IMR-90 (cell line): ENCODE data around the gene OGFOD2. TPM values are rescaled to one million over a fixed set of nuclear protein-coding genes. Genes with fewer than 3 reads are reported as not detected.

Experiments
- ATAC-seq: fragments of 200-7000 bp; cut with Tn5 transposase; 2 replicates; pipeline ENCODE4 v1.9.1; 2020; ENCODE audit warnings: low read depth, mild to moderate bottlenecking, moderate library complexity
- Bru-seq: library from RNA; stranded (reverse); fragments of 400-500 nt; gene quantifications from one replicate; lab custom pipeline; 2021; lab: Mats Ljungman, UMichigan
- BruChase-seq, 2 experiments: library from RNA; stranded (reverse); fragments of 400-500 nt; gene quantifications; one replicate each; lab custom pipeline; 2021; lab: Mats Ljungman, UMichigan
- BruUV-seq: library from RNA; stranded (reverse); fragments of 400-500 nt; replicated peaks from 2 replicates; lab custom pipeline; 2021; lab: Mats Ljungman, UMichigan
- CTCF ChIA-PET: fragments of 300-600 bp; formaldehyde crosslinking; extraction: SDS; loops from one replicate; lab custom pipeline; 2021; ENCODE audit warnings: antibody characterized with exemption; lab: Yijun Ruan, JAX
- POLR2A ChIA-PET: fragments of 300-600 bp; sonication (Branson Sonifier 250); formaldehyde crosslinking; loops from one replicate; lab custom pipeline; 2022; ENCODE audit warnings: antibody characterized with exemption; ENCODE audit not compliant: unreplicated experiment; lab: Charles Lee
- DNase-seq: peaks from one replicate; pipeline ENCODE4 v3.0.0; 2013
- H2AFZ ChIP-seq: replicated peaks from 2 replicates; pipeline ENCODE3; 2013; ENCODE audit warnings: low read length, mild to moderate bottlenecking; ENCODE audit not compliant: poor library complexity
- H2AK5ac ChIP-seq: 2 replicates; pipeline ENCODE4 v1.6.1; 2013; ENCODE audit warnings: low read depth, low read length, inconsistent platforms
- H2AK9ac ChIP-seq: replicated peaks from 2 replicates; pipeline ENCODE3; 2013; ENCODE audit warnings: mild to moderate bottlenecking, low read depth, low read length, moderate library complexity; ENCODE audit not compliant: poor library complexity
- H2BK120ac ChIP-seq: 2 replicates; pipeline ENCODE4 v1.6.1; 2013; ENCODE audit warnings: low read depth, low read length, inconsistent platforms
- H2BK15ac ChIP-seq: 3 replicates; pipeline ENCODE4 v1.6.1; 2013; ENCODE audit warnings: low read depth, low read length, inconsistent platforms
- H2BK20ac ChIP-seq: 2 replicates; pipeline ENCODE4 v1.6.1; 2013; ENCODE audit warnings: low read depth, mild to moderate bottlenecking, inconsistent platforms, low read length, moderate library complexity
- H2BK5ac ChIP-seq: 2 replicates; pipeline ENCODE4 v1.6.1; 2013; ENCODE audit warnings: mild to moderate bottlenecking, low read depth, low read length, inconsistent platforms; ENCODE audit not compliant: poor library complexity, severe bottlenecking
- H3K14ac ChIP-seq: replicated peaks from 2 replicates; pipeline ENCODE4 v1.6.1; 2013; ENCODE audit warnings: low read depth, low read length, inconsistent platforms
- H3K18ac ChIP-seq: 2 replicates; pipeline ENCODE4 v1.6.1; 2013; ENCODE audit warnings: low read depth, low read length, control low read depth
- H3K23ac ChIP-seq: 2 replicates; pipeline ENCODE4 v1.6.1; 2013; ENCODE audit warnings: low read depth, low read length, inconsistent platforms
- H3K27ac ChIP-seq: 2 replicates; pipeline ENCODE4 v1.5.1; 2013; ENCODE audit warnings: mild to moderate bottlenecking, control low read depth, low read length; ENCODE audit not compliant: insufficient read depth
- H3K27me3 ChIP-seq: 2 replicates; pipeline ENCODE4 v1.6.1; 2013; ENCODE audit warnings: low read length; ENCODE audit not compliant: control insufficient read depth, insufficient read depth
- H3K36me3 ChIP-seq: 2 replicates; pipeline ENCODE4 v1.6.1; 2013; ENCODE audit warnings: low read length, mixed read lengths; ENCODE audit not compliant: control insufficient read depth, insufficient read depth
- H3K4ac ChIP-seq: 2 replicates; pipeline ENCODE4 v1.6.1; 2013; ENCODE audit warnings: low read depth, low read length, inconsistent platforms
- H3K4me1 ChIP-seq: 2 replicates; pipeline ENCODE4 v1.6.1; 2013; ENCODE audit warnings: low read length, mixed read lengths; ENCODE audit not compliant: control insufficient read depth, insufficient read depth
- H3K4me2 ChIP-seq: 2 replicates; pipeline ENCODE4 v1.6.1; 2013; ENCODE audit warnings: low read depth, mild to moderate bottlenecking, control low read depth, low read length, moderate library complexity
- H3K4me3 ChIP-seq: 2 replicates; pipeline ENCODE4 v1.5.1; 2013; ENCODE audit warnings: low read depth, mild to moderate bottlenecking, control low read depth, low read length, moderate library complexity; ENCODE audit not compliant: insufficient read depth
- H3K56ac ChIP-seq: 2 replicates; pipeline ENCODE4 v1.6.1; 2013; ENCODE audit warnings: low read length, inconsistent platforms; ENCODE audit not compliant: insufficient read depth; ENCODE audit errors: extremely low read depth
- H3K79me1 ChIP-seq, 2 experiments: 2 replicates each; pipeline ENCODE4 v1.6.1; 2013; ENCODE audit warnings: low read length in 2 of 2, inconsistent platforms in 1 of 2, low read depth in 1 of 2
- H3K9ac ChIP-seq: 2 replicates; pipeline ENCODE4 v1.6.1; 2013; ENCODE audit warnings: low read depth, low read length, control low read depth
- H3K9me1 ChIP-seq: 2 replicates; pipeline ENCODE4 v1.6.1; 2013; ENCODE audit warnings: low read length, inconsistent platforms; ENCODE audit not compliant: insufficient read depth
- H3K9me3 ChIP-seq: 2 replicates; pipeline ENCODE4 v1.6.1; 2013; ENCODE audit warnings: low read length; ENCODE audit not compliant: control insufficient read depth, insufficient read depth
- H4K20me1 ChIP-seq: 2 replicates; pipeline ENCODE4 v1.6.1; 2013; ENCODE audit warnings: low read length, inconsistent platforms; ENCODE audit not compliant: insufficient read depth
- H4K5ac ChIP-seq: 2 replicates; pipeline ENCODE4 v1.6.1; 2013; ENCODE audit warnings: mild to moderate bottlenecking, low read depth, low read length, control low read depth
- H4K8ac ChIP-seq, 2 experiments: 2 replicates each; pipeline ENCODE4 v1.6.1; 2013; ENCODE audit warnings: low read depth in 2 of 2, low read length in 2 of 2, control low read depth in 1 of 2, inconsistent platforms in 1 of 2
- H4K91ac ChIP-seq: 2 replicates; pipeline ENCODE4 v1.6.1; 2013; ENCODE audit warnings: low read depth, low read length, inconsistent platforms; ENCODE audit not compliant: insufficient read depth
- BHLHE40 ChIP-seq: fragments of 150-350 bp; IDR thresholded peaks from 2 replicates; pipeline ENCODE4 v1.6.1; 2016; ENCODE audit warnings: mild to moderate bottlenecking, low read depth, low read length
- CEBPB ChIP-seq: IDR thresholded peaks from 2 replicates; pipeline ENCODE4 v1.6.1; 2012; ENCODE audit warnings: low read depth, low read length, improper control_type of control experiment
- CTCF ChIP-seq: conservative IDR thresholded peaks from 2 replicates; pipeline ENCODE4 v1.5.1; 2012; ENCODE audit warnings: mild to moderate bottlenecking, low read depth, low read length, improper control_type of control experiment
- FOS ChIP-seq: fragments of 150-350 bp; IDR thresholded peaks from 2 replicates; pipeline ENCODE4 v1.6.1; 2016; ENCODE audit warnings: low read depth, low read length
- MAFK ChIP-seq: IDR thresholded peaks from 2 replicates; pipeline ENCODE4 v1.6.1; 2012; ENCODE audit warnings: low read depth, low read length, improper control_type of control experiment
- MAZ ChIP-seq: IDR thresholded peaks from 2 replicates; pipeline ENCODE4 v1.6.1; 2012; ENCODE audit warnings: low read depth, mild to moderate bottlenecking, low read length, improper control_type of control experiment, moderate library complexity, borderline replicate concordance
- MXI1 ChIP-seq: IDR thresholded peaks from 2 replicates; pipeline ENCODE4 v1.6.1; 2012; ENCODE audit warnings: low read depth, mild to moderate bottlenecking, low read length, moderate library complexity, borderline replicate concordance
- NFE2L2 ChIP-seq: fragments of 150-350 bp; IDR thresholded peaks from 2 replicates; pipeline ENCODE4 v1.6.1; 2016; ENCODE audit warnings: low read depth, mild to moderate bottlenecking, low read length
- RCOR1 ChIP-seq: IDR thresholded peaks from 2 replicates; pipeline ENCODE4 v1.6.1; 2012; ENCODE audit warnings: mild to moderate bottlenecking, low read length, improper control_type of control experiment; ENCODE audit not compliant: insufficient replicate concordance
- SMC3 ChIP-seq: fragments of 150-350 bp; IDR thresholded peaks from 2 replicates; pipeline ENCODE4 v1.6.1; 2016; ENCODE audit warnings: low read depth, mild to moderate bottlenecking, antibody characterized with exemption, low read length, moderate library complexity
- USF2 ChIP-seq: fragments of 150-350 bp; IDR thresholded peaks from 2 replicates; pipeline ENCODE4 v1.6.1; 2017; ENCODE audit warnings: mild to moderate bottlenecking, antibody characterized with exemption, low read length, low read depth
- WGBS, 2 experiments: methylation state at CpG; one replicate each; pipeline versions ENCODE4 v1.1.5 to v1.1.7; 2013; ENCODE audit warnings: missing lambda C conversion rate in 2 of 2; ENCODE audit not compliant: insufficient read length in 1 of 2; ENCODE audit errors: extremely low coverage in 2 of 2; 5-methylcytosine and 5-hydroxymethylcytosine counted together
- dilution Hi-C: fragments of 300-500 bp; cut with HindIII; formaldehyde crosslinking; loops from one replicate; pipeline ENCODE4 v1.14.3; 2018; ENCODE audit warnings: low sequenced_read_pairs; ENCODE audit not compliant: unreplicated experiment
- in situ Hi-C: fragments of 300-500 bp; cut with MboI; formaldehyde crosslinking; loops from 3 replicates; pipeline ENCODE4 v1.14.3; 2019; ENCODE audit warnings: low sequenced_read_pairs, inconsistent platforms, mixed read lengths
- intact Hi-C: fragments of 100-400 bp; cut with micrococcal nuclease; formaldehyde crosslinking; loops from 2 replicates; pipeline ENCODE4 v1.10.0; 2022
- long read RNA-seq: library from polyadenylated mRNA; unstranded; transcript quantifications from one replicate; pipeline ENCODE4 v2.0.0, GENCODE V29; 2021; ENCODE audit not compliant: unreplicated experiment
- polyA plus RNA-seq, 3 experiments: library from polyadenylated mRNA; depleted of rRNA; stranded (reverse); fragments of >200 nt; gene quantifications; 2 replicates each; pipeline ENCODE4 v1.2.3, GENCODE V29; 2012; ENCODE audit warnings: low replicate concordance in 1 of 3
- total RNA-seq: library from RNA; depleted of rRNA; stranded (reverse); fragments of >200 nt; gene quantifications from 2 replicates; pipeline ENCODE4 v1.2.3, GENCODE V29; 2012; rRNA removed

OGFOD2 gene
- total RNA-seq (4.3 and 4.7 TPM in 2 replicates), polyA plus RNA-seq (2012; rRNA removed) (18.2 and 19.0 TPM in 2 replicates), Bru-seq, nascent RNA (percentile 44 among the genes with signal in this experiment), BruChase-seq, experiment 1, labeled RNA remaining after a 6-hour chase (percentile 46 among the genes with signal in this experiment), BruChase-seq, experiment 2, labeled RNA remaining after a 2-hour chase (percentile 54 among the genes with signal in this experiment)
- 7.7 and 16.7 TPM in 2 replicates for polyA plus RNA-seq (2012; cell fraction: cytosol; rRNA removed)
- polyA plus RNA-seq (2012; cell fraction: nucleus; rRNA removed; ENCODE audit: low replicate concordance): 31.5 and 87.3 TPM in 2 replicates
- long read RNA-seq, transcript OGFOD2-201 (7 exons, 1,780 nt): major isoform, 7 of 29 reads
- long read RNA-seq, partial matches to known transcripts: 10 of 29 reads
- long read RNA-seq, other reads (novel, unspliced or antisense): 11 of 29 reads

DNA sequence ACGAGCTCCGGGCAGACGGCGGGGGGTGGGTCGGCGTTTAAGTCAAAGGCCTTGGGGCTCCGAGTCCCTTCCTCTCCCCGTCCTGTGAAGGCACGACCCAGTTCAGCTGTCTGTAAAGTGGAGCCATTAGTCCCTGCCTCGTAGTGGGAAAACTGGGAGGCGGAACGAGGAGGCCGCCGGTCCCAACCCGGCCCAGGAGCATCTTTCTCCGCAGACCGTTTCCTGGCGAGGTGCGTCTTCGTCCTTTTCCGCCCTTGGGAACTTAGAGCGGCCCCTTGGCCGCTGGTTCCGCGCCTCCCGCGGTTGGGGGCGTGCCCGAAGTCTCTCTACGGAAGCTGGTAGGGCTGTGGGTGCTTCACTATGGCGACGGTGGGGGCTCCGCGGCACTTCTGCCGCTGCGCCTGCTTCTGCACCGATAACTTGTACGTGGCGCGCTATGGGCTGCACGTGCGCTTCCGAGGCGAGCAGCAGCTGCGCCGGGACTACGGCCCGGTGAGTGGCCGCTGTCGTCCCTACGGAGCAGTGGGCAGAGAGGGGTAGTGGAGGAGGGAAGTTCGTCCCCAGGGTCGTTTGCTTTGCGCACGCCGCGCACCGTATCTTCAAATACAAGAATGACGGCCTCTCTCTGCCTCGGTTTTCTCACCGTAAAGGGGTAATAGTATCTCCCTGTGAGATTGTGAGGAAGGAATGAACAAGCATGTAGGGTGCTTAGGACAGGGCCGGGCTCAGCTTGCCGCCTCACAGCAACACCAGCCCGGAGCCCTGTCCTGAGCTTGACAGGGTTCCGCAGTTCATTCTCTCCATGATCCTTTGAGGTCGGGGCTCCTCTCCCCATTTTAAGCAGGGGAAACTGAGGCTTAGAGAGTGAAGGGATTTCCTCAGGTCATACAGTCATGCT, at the start of gene OGFOD2:
Gene OGFOD2 (plus strand): TSS at position 353 of the 898 bp plus-strand sequence. CDS start 8 bp downstream, at position 361.
- Histone ChIP-seq H3K9ac (peak within 1 kb of the TSS; percentile 95), H3K9me1 (peaks cover 9% of the 10 kb centered on the region; the same call in 1 of the 2 replicates), H2BK5ac (peak within 1 kb of the TSS; percentile 84), H2AK5ac (peak within 1 kb of the TSS; percentile 86), H3K4me1 (peaks cover 12% of the 10 kb centered on the region; the same call in 1 of the 2 replicates), H2BK120ac (peak within 1 kb of the TSS; percentile 88), H2BK15ac (peak within 1 kb of the TSS; percentile 52; the same call in 1 of the 3 replicates), H3K4me3 (peak within 1 kb of the TSS; percentile 92), H2AFZ (peak within 1 kb of the TSS; percentile 98), H3K27me3 (no peaks in the 10 kb centered on the region), H4K5ac (peak within 1 kb of the TSS; percentile 79), H3K36me3 (peaks cover 4% of the 10 kb centered on the region; the same call in 1 of the 2 replicates), H3K9me3 (no peaks in the 10 kb centered on the region), H2BK20ac (peak within 1 kb of the TSS; percentile 57; the same call in 1 of the 2 replicates), H2AK9ac (peak within 1 kb of the TSS; percentile 92), H3K4ac (peak within 1 kb of the TSS; percentile 95), H3K79me1 (peaks cover 19 to 53% of the 10 kb centered on the region in 2 experiments), H3K27ac (peak within 1 kb of the TSS; percentile 95), H3K56ac (peak within 1 kb of the TSS; percentile 88), H4K91ac (peak within 1 kb of the TSS; percentile 96), H3K4me2 (peak within 1 kb of the TSS; percentile 93), H3K23ac (peak within 1 kb of the TSS; percentile 96), H3K18ac (peak within 1 kb of the TSS; percentile 51), H4K20me1 (no peaks in the 10 kb centered on the region), H3K14ac (peak within 1 kb of the TSS; percentile 96), H4K8ac (peak within 1 kb of the TSS; percentile 75 to 97)
- ChIA-PET CTCF (interaction anchor here (1.3 kb wide), 1 partner anchor 263 kb away, joined by 3 read pairs; no protein-coding TSS in a partner anchor), POLR2A (interaction anchor here (0.6 to 1.5 kb wide), 2 partner anchors 217 to 257 kb away, joined by 5 to 6 read pairs; no protein-coding TSS in a partner anchor)
- in situ Hi-C loops (loop anchor here (25.0 kb wide), 1 partner anchor 338 kb away; no protein-coding TSS in a partner anchor), dilution Hi-C loops (loop anchor here (25.0 kb wide), 1 partner anchor 262 kb away; the partner anchor contains the start of genes MPHOSPH9 and MTRFR), intact Hi-C loops (loop anchor here (2.0 to 10.0 kb wide), 2 partner anchors 176 to 410 kb away; partner anchors contain the start of genes KMT5A and PITPNM2)
- BruUV-seq: no TSS peak
- ATAC-seq (peak; percentile 89), DNase-seq (peak; percentile 88)
- 0% methylated on average over 7 of the region's 66 CpGs; no CpG with 5 or more reads in 1 of the 2 experiments for WGBS, 2 experiments
- TF ChIP-seq NFE2L2: no peak
- peak; percentile 86 for TF ChIP-seq BHLHE40
- TF ChIP-seq MXI1: peak; percentile 92
- no peak for TF ChIP-seq SMC3
- TF ChIP-seq USF2: no peak
- TF ChIP-seq CTCF: no peak
- TF ChIP-seq MAZ: peak; percentile 97
- TF ChIP-seq CEBPB: no peak
- TF ChIP-seq FOS: 0 out of 2 replicates have a peak, but pooled peaks have one; percentile 3
- peak; percentile 6 for TF ChIP-seq RCOR1
- no peak for TF ChIP-seq MAFK
